Stimulated activated CD4-positive, alpha-beta T cell treated with anti-CD3 and anti-CD28 coated beads, Interleukin-12 subunit alpha, Interleukin-12 subunit beta, amount 100 ng/mL, for 4 hours (primary cell): ENCODE measurements around the gene FGL2.
"Not testable (repeated sequence)": the region's sequence is repeated elsewhere in the genome, so short reads cannot be mapped to it uniquely, and the experiment has no call there.

ENCODE experiments used
- DNase-seq: peaks from one replicate; pipeline ENCODE4 v3.0.0-alpha.2; 2020

Gene FGL2, protein sequence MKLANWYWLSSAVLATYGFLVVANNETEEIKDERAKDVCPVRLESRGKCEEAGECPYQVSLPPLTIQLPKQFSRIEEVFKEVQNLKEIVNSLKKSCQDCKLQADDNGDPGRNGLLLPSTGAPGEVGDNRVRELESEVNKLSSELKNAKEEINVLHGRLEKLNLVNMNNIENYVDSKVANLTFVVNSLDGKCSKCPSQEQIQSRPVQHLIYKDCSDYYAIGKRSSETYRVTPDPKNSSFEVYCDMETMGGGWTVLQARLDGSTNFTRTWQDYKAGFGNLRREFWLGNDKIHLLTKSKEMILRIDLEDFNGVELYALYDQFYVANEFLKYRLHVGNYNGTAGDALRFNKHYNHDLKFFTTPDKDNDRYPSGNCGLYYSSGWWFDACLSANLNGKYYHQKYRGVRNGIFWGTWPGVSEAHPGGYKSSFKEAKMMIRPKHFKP

GRCh38 chr7:77199013-77199966, at the start of gene FGL2:
Gene FGL2, minus strand, starts transcription at chr7:77199819. Its CDS starts 26 bp downstream, at chr7:77199793.
- peak; percentile 15 for DNase-seq

DNA sequence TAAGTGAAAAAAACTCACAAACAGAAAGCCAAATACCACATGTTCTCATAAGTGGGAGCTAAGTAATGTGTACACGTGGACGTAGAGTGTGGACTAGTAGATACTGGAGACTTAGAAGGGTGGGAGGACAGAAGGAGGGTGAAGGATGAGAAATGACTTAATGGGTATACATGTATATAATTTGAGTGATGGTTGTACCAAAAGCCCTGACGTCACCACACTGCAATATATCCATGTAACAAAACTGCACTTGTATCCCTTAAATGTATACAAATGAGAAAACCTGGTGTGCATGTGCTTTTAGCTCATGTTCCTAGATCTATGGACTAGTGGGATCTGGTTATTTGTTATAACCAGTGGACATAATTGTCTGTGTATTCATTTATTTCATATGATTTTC, 48.5 kb upstream of the FGL2 start:
- no peak for DNase-seq

- peak; percentile 90 for DNase-seq
Observed at GRCh38 chr7:77247206-77247850, 47.7 kb upstream of the FGL2 start.

GRCh38 chr7:77246026-77246640, 46.5 kb upstream of the FGL2 start:
- DNase-seq: no peak

DNA sequence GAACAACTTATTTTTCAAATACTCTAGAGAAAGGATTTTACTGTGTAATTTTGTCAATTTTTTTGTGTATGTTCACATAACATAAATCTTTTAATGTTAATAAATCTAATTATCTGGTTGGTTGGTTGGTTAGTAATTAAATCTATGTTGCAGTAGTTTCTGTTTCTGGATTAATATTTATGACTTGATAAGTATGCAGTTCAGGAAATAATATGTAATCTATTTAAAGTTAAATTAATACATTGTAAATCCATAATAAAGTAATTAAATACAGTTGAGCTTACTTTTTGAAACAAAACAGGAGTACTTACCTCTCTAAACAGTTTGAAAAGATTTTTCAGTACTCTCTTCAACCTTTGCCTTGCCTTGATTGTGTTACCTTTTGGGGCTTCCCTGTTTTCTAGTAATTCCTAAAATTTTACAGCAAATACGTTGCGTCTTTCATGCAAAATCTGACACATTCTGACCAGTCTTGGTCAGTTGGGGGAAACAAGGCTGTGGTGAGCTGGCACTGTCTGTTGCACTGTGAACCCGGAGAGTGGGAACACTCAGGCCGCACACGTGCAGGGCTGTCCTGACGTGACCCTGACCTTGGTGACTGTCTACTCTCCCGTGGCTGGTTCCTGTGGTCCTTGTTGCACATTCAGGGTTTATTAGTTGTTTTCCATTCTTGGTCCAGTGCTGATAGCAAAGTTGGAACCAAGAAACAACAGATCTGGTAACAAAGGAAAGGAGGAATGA, 45.6 kb upstream of the FGL2 start:
- DNase-seq: no peak

- DNase-seq: no peak
Observed at GRCh38 chr7:77244222-77244934, 44.8 kb upstream of the FGL2 start.

DNA sequence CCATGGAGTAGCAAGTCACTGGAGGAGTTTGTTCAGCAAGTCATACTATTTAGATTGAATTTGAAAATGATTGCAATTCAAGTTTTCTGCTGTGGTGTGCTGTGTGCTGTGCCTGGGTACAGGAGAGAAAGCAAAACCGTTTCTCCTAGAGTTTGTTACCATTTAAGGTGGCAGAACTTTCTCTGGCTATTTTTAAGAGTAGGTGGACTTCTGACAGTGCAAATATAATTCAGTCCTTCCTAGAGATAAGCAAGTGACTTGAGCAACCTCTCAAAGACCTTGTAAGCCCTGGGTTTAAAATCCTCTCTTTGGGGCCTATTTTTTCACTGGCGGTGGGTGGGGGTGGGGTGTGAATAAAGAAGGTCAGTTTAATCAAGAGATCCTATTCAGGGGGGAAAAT, 42.9 kb upstream of the FGL2 start:
- no peak for DNase-seq

DNA sequence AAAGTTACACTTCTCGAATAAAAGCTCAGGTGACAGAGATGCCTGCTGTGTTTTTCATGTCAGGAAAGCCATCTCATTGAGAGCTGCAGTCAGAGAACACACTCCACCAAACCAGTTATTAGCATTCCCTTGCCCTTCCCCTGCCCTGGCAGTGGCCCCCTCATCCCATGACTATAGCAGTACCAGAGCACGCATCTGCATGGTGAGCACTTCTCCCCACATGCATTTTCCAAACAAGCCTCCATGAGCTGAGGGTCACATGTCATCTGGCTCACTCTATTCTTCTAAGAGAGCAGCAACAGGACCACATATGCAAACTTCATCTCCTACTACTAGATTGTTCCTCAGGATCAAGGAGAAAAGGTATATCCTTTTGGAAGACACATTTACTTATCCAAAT, 42.4 kb upstream of the FGL2 start:
- no peak for DNase-seq

DNA sequence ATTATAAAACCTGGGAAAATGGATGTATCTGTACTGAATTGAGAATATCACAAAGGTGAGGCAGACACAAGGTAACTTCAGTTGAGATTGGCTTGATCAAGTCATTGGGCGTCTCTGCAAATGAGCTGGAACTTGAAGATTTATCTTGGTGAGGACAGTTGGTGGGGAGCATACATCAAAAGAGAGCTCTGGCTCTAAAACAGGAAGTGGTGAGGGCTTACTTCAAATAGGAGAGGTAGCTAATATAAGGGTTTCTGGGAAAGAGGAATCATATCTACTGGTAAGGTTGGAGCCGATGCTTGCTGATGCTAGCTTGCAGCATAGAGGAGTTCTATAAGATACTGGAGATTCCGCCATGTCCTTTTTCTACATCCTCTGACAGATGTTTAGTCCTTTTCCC, 39.9 kb upstream of the FGL2 start:
- no peak for DNase-seq

DNA sequence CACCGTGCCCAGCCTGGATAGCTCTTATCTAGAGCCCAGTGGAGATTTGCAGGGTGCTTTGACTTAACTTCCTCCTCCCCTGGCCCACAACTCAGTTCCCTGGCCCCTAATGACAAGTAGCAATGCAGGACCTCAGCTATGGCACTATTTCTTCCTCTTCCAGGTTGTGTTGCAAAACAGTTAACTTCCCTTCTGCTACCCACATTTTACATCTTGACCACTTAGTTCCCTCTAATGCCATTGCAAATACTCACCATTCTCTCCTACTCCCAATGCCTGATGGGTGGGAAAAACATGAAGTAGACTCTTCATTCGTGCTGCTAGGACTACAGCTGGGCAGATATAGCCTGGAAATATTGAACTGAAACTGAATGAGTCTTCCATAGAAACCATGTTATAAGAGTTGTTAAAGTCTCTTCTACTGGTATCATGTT, 39.1 kb upstream of the FGL2 start:
- no peak for DNase-seq

- no peak for DNase-seq
Observed at GRCh38 chr7:77235276-77235675, 35.7 kb upstream of the FGL2 start.

DNA sequence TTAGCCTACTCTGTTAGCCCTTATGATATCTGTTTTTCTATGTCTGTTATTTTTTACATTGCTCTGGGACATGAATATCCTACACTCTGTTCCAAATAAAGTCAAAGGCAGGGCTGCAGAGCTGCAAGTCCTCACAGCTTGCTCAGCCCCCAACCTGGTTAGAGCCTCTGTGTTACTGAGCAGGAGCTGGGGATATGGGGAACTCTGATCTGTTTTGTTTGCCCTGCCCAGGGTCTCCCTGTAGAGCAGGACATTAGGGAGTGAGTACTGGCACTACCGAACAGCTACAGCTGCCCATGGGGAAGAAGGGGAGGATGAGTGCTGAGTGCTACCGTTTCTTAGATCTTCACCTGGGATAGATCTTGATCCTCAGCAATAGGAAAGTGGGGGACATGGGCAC, 32.8 kb upstream of the FGL2 start:
- DNase-seq: no peak

DNA sequence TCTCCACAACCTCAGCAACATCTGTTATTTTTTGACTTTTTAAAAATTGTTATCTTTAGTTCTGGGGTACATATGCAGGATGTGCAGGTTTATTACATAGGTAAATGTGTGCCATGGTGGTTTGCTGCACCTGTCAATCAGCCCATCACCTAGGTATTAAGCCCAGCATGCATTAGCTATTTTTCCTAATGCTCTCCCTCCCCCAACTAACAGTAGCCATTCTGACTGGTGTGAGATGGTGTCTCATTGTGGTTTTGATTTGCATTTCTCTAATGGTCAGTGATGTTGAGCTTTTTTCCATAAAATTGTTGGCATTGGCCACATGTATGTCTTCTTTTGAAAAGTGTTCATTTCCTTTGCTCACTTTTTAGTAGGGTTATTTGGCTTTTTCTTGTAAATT, 29.2 kb upstream of the FGL2 start:
- not testable (repeated sequence) for DNase-seq

DNA sequence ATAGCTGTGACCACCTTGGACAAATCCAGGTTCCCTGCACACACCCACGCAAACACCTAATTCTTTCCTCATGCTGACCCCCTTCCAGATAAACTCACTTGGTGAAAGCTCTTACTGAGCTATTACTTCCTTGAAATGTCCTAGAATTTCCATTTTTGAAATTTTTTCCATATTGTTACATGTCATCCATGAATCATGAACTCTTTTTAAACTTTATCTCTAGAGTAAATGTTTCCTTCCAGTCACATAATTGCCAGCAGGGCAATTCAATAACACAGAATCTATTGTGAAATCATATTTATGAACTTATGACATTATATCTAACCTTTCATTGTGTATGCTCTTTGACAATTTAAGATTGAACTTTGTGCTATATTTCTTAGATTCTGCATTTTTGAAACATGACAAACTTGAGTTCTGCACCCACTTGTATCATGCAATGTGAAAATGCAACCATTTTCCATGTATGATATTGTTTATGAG, 26.8 kb upstream of the FGL2 start:
- DNase-seq: no peak

DNA sequence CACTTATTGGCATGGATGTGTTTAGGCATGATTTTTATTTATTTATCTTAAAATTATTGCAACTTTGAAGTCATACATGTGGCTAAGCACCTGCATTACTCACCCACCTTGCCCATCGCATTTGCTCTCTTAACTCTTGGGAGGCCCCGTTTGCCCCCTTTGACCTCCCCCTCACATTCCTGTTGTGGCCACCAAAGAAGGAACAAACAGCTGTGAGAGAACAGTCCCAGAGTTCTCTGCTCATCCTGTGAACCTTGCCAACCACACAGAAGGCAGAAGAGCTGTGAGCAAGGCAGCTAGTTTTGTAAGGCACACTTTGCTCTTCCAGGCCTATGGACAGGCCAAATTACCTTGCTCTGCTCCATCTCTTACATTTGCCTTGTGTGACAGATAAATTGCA, 23.6 kb upstream of the FGL2 start:
- no peak for DNase-seq

DNA sequence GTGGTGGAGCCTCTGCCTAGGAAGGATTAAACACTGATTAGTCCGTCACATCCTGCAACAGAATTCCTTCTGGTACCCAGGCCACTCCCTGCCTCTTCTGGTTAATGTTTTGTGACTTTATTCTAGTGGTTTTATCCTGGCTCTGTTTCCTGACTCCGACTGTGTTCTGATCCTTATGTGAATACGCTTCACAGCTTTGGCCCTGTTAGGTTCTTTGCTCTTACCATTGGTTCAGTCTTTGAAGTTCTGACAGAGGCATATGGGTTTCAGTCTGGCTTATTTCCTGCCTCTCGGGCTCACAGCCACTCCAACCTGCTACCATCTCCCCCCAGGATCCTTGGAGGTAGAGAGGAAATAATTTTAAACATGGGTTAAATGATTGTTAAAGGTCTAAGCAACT, 23.2 kb upstream of the FGL2 start:
- no peak for DNase-seq

DNA sequence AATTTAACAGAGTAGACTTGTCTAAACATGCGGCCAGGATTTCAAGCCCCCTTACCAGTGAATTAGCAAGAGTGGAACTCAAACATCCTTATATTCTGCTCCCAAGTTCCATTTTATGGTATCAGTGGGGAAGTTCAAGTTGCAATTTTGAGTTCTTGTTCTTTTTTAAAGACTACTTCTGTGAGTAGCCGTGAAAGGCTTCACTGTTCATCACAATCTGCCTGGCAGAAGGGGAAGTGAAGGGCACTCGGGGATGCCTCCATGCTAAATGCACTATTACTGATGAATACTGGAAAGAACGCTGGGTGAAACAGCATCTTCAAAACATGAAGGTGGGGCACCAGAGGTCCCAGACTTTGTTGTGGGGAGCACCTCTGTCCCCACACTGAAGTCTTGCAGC, 22.4 kb upstream of the FGL2 start:
- DNase-seq: no peak

DNA sequence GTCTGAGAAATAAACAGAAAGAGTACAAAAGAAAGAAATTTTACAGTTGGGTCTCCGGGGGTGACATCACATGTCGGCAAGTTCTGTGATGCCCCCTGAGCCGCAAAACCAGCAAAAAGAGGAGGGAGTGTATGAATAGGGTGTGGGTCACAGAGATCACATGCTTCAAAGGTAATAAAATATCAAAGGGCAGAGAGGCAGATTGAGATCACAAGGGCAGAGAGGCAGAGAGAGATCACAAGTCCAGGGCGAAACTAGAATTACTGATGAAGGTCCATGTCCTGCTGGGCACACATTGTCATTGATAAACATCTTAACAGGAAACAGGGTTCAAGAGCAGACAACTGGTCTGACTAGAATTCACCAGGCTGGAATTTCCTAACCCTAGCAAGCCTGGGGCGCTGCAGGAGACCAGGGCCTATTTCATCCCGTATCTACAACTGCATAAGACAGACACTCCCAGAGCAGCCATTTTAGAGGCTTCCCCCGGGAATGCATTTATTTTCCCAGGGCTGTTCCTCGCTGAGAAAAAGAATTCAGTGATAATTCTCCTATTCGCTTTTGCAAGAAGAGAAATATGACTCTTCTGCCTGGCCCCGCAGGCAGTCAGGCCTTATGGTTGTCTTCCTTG, 20.2 kb upstream of the FGL2 start:
- DNase-seq: not testable (repeated sequence)

DNA sequence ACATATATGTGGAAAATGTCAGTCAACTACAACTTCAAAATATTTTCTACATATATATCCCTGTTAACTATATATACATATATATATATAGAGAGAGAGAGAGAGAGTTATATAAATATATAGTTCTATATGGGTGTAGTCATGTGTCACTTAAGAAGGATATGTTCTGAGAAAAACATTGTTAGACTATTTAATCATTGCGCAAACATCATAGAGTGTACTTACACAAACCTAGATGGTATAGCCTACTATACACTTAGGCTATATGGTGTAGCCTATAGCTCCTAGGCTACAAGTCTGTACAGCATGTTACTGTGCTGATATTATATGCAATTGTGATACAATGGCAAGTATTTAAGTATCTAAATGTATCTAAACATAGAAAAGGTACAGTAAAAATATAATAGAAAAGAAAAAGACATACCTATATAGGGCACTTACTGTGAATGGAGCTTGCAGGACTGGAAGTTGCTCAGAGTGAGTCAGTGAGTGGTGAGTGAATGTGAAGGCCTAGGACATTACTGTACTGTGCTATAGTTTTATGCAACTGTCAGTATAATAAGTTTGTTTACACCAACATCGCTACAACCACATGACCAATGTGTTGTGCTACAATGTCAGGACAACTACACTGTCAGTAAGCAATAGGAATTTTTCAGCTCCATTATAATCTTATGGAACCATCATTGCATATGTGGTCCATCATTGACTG, 18.0 kb upstream of the FGL2 start:
- no peak for DNase-seq
